ENCODE results near the gene ATP6V1G2.
A peak's percentile ranks its signal among the peaks of the same experiment; 100 is the strongest.

Gene ATP6V1G2

DNA sequence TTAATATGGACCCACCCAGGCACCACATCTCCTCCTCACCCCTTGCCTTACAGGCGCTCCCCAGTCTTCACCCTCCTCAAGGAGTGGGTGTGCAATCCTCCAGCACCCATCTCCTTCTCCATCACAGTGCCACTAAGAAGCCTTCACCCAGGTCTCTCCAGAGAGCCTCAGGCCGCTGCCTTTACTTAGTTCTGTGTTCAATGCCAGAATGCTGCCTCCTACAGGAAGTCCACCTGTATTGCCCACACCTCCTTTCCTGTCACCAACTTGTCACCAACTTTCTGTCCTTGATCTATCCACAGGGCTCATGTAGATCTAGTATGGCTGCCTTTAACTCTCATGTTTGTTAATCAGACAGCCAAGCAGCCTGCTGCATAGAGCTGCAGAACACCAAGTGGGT lies 39.1 kb upstream of the ATP6V1G2 start:
- no peak for DNase-seq (ENCODE audit: extremely low read depth, low read depth)
- TF ChIP-seq, protein P1, sequence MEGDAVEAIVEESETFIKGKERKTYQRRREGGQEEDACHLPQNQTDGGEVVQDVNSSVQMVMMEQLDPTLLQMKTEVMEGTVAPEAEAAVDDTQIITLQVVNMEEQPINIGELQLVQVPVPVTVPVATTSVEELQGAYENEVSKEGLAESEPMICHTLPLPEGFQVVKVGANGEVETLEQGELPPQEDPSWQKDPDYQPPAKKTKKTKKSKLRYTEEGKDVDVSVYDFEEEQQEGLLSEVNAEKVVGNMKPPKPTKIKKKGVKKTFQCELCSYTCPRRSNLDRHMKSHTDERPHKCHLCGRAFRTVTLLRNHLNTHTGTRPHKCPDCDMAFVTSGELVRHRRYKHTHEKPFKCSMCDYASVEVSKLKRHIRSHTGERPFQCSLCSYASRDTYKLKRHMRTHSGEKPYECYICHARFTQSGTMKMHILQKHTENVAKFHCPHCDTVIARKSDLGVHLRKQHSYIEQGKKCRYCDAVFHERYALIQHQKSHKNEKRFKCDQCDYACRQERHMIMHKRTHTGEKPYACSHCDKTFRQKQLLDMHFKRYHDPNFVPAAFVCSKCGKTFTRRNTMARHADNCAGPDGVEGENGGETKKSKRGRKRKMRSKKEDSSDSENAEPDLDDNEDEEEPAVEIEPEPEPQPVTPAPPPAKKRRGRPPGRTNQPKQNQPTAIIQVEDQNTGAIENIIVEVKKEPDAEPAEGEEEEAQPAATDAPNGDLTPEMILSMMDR (IDR thresholded peaks at IDR 0.05; ENCODE audit: low read depth, low read length): peak; percentile 11

DNA sequence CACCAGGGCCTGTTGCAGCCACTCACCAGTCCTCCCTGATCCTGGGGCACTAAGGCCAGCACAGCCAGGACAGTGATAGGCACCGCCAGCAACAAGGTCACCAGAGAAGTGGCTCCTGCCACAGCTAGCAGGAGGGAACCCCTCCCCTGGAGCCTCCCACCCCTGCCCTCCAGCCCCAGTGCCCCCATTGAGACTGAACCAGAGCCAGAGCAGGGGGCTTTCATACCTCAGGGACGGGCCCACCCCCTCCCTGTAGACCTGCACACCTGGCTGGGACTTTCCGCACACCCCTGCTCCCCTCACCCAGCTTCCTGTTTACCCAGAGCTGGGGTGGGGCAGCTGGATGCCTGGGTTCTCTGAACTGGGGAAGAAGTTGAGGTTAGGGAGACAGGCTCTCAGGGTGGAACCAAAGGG lies 35.8 kb upstream of the ATP6V1G2 start, which contains the start of gene LTB:
LTB (minus strand) TSS at position 195 of the 414 bp plus-strand sequence; CDS start at position 188, 7 bp downstream.
- no peak for DNase-seq (ENCODE audit: extremely low read depth, low read depth)
- TF ChIP-seq, protein P1 (IDR thresholded peaks at IDR 0.05; ENCODE audit: low read depth, low read length): no peak

DNA sequence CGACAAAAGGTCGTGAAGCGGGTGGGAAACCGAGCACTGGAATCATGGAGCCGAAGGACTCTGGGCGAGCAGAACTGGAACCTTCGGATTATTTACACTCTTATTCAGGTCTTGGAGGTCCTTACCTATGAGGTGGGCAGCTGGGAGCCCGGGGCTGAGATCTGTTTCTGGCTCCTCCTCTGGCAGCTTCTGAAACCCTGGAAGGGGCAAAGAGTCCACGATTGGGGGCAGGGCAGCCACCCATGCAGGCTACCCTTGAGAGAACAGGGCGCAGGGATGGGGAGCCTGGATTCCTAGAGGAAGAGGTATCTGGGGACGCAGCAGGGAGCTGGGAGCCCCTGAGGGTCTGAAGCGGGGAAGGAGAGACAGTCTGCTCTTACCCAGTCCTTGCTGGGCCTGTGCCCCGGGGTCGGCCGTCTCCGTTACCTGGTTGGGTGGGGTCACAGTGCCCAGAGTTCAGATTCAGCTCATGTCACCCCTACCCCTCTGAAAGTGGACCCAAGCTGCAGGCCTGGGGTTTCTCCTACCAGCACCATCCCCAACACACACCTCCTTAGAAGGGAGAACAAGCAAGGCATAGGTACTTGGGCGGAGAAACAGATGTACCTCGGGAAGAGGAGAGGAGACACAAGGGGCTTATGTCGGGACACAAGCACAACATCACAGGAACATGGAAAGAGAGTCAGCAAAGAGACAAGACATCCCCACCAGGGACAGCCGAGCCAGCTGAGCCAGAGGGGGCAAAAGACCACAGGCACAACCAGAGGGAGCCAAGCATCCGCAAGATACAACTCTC lies 35.2 kb upstream of the ATP6V1G2 start:
- no peak for DNase-seq (ENCODE audit: extremely low read depth, low read depth)
- TF ChIP-seq, protein P1 (IDR thresholded peaks at IDR 0.05; ENCODE audit: low read depth, low read length): no peak

DNA sequence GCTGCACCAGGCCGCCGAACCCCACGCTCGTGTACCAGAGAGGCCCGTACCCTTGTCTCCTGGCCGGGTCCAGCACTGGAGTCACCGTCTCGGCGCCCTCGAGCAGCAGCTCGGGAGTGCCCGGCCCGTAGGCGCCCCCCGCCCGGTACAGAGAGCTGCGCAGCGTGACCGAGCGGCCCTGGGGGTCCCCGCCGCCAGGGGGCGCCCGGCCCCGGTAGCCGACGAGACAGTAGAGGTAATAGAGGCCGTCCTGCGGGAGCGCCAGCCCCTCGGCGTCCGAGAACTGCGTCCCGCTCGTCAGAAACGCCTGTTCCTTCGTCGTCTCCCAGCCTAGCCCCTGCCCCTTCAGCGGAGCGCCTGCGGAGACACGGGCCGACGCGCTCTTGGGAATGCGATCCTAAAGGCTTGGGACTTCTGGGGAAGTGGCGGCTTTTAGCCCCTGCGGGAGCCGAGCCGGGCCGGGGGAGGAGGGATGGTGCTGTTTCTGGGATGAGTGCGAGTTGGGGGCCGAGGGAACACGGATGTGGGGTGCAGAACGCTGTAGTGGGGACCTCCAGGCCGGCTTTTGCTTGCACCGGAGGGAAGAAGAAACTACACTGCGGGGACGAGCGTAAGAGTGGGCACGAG lies 34.5 kb upstream of the ATP6V1G2 start:
- TF ChIP-seq, protein P1 (IDR thresholded peaks at IDR 0.05; ENCODE audit: low read depth, low read length): peak; percentile 76
- DNase-seq (ENCODE audit: extremely low read depth, low read depth): peak; percentile 51

DNA sequence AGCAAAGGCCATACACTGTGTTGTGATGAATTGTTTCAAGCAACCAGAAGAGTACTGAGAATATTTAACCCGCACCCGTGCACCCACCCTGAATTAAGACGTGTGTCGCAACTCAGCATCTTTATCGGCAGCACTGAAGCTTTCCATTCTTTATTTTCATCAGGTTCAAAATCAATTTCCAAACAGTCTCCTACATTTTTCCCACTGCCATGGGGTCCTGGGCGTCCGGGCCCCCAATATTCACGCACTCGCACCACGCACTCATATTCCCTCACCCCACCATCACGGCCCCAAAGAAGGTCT lies 34.0 kb upstream of the ATP6V1G2 start:
- TF ChIP-seq, protein P1 (IDR thresholded peaks at IDR 0.05; ENCODE audit: low read depth, low read length): no peak

DNA sequence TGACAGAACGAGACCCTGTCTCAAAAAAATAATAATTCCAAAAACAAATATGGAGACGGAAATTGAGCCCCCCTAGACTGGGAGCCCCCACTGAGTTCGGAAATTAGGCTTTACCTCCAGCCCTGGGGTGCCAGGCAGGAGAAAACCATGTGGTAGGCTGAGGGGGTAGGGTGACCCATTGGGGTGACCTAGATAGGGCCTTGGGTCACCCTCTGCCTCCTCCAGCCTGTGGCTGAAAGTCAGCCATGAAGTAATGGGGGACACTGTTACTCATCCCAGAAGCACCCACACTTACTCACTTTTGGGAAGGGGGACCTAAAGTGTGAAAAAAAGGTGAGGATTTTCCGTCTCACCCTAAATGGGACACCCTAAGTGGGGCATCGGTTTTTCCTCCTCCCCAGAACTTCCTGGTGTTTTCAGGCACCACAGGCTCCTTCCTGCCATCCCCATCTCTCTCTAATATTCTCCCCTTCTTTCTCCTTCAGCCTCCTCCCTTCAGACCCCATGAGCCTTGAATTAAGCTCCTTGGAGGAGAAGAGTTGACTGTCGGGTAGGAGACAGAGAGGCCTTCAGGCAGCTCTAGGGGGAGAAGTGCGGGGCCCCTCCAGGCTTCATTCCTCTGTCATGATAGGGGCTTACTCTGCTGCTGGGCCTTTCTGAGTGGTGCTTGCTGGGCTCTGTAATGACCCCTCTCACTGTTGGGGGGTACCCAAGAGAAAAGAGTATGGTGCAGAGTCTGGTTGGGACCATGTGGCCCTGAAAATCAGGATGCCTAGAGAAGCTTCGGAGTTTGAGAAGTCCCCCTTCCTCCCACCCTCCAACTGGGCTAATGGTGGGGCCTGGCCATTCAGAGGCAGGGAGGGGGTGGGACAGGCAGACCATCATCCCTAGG lies 33.4 kb upstream of the ATP6V1G2 start:
- TF ChIP-seq, protein P1 (IDR thresholded peaks at IDR 0.05; ENCODE audit: low read depth, low read length): no peak
- no peak for DNase-seq (ENCODE audit: extremely low read depth, low read depth)

More for the DNA sequence above, 34.0 kb upstream of the ATP6V1G2 start:
- DNase-seq (ENCODE audit: extremely low read depth, low read depth): no peak

Measured in AG09319 (cell line).